Coronary artery (tissue), 2 donors: Measurements from ENCODE around the gene LRRN2.
A peak's percentile ranks its signal among the peaks of the same experiment; 100 is the strongest.

ENCODE experiments used
- DNase-seq: peaks from one replicate; pipeline ENCODE4 v3.0.0-alpha.2; 2017; ENCODE audit warnings: low spot score
- H3K27ac ChIP-seq, 2 donors: fragments of 200-600 bp; sonication (generic); one replicate each; pipeline ENCODE4 v1.5.1; 2016 to 2019
- H3K4me3 ChIP-seq: fragments of 200-600 bp; sonication (generic); 2 replicates; pipeline ENCODE4 v1.5.1; 2016; ENCODE audit warnings: mild to moderate bottlenecking, moderate library complexity
- TF ChIP-seq, protein P1 (sequence below): fragments of 200-600 bp; sonication (generic); IDR thresholded peaks from one replicate; pipeline ENCODE4 v1.5.1; 2019; ENCODE audit warnings: antibody characterized with exemption

Gene LRRN2

DNA sequence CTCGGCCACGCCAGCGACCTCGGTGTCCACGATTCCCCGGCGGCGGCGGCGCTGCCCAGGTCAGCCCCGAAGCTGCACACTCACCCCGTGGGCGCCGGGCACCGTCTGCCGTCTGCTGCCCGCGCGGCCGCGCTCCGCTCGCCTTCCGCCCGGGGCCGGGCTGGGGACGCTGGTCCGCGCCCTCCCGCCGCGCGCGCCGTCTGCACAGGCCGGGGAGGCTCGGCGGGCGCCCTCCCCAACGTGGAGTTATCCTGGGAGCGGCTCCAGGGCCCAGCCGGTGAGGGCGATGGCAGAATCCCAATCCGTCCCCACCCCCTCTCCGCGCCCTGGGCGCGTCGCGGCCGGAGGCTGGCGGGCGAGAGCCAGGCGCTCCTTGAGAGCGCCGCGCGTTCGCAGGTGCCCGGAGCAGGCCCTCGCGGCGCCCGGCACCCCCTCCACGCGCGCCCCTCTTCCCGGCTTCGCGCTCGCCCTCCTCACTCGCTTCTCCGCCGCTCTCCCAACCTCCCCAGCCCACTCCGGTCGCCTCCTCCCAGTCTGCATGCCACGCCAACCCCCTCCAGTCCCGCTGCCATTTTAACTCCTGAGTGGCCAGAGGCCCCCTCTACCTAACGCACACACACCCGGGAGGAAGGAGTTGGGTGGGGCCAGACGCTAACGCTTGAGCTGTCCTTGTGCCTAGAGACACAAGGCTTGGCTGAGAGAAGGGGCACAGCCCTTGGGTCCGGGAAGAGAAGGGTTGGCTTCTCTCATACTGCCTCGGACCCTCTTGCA lies at the start of gene LRRN2:
Gene LRRN2 (minus strand): TSS at position 503 of the 771 bp plus-strand sequence. CDS start 65,746 bp downstream, outside the sequence.
- peak within 1 kb of the TSS; percentile 74 for H3K4me3 ChIP-seq
- DNase-seq: no peak
- H3K27ac ChIP-seq: no peak within 1 kb of the TSS
- TF ChIP-seq, protein P1, sequence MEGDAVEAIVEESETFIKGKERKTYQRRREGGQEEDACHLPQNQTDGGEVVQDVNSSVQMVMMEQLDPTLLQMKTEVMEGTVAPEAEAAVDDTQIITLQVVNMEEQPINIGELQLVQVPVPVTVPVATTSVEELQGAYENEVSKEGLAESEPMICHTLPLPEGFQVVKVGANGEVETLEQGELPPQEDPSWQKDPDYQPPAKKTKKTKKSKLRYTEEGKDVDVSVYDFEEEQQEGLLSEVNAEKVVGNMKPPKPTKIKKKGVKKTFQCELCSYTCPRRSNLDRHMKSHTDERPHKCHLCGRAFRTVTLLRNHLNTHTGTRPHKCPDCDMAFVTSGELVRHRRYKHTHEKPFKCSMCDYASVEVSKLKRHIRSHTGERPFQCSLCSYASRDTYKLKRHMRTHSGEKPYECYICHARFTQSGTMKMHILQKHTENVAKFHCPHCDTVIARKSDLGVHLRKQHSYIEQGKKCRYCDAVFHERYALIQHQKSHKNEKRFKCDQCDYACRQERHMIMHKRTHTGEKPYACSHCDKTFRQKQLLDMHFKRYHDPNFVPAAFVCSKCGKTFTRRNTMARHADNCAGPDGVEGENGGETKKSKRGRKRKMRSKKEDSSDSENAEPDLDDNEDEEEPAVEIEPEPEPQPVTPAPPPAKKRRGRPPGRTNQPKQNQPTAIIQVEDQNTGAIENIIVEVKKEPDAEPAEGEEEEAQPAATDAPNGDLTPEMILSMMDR: no peak

DNA sequence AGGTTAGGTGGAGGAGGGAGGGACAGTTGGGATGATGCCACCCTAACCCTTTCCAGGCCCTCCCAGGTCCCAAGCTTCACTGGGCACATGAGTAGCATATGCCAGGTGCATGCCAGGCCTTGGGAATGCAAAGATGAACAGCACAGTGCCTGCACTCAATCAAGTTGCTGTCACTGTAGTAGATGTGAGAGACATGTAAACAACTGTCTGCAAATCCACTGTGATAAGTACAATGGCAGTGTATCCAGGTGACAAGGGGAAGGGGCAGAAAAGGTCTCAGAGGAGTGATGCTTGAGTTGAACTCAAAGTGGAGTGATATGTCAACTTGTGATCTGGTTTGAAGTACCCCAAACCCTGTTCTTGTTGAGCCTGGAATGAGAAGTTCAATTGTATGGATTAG lies 49.5 kb upstream of the LRRN2 start:
- H3K27ac ChIP-seq: no peak overlapping the region
- TF ChIP-seq, protein P1: no peak
- no peak overlapping the region for H3K4me3 ChIP-seq
- no peak for DNase-seq

DNA sequence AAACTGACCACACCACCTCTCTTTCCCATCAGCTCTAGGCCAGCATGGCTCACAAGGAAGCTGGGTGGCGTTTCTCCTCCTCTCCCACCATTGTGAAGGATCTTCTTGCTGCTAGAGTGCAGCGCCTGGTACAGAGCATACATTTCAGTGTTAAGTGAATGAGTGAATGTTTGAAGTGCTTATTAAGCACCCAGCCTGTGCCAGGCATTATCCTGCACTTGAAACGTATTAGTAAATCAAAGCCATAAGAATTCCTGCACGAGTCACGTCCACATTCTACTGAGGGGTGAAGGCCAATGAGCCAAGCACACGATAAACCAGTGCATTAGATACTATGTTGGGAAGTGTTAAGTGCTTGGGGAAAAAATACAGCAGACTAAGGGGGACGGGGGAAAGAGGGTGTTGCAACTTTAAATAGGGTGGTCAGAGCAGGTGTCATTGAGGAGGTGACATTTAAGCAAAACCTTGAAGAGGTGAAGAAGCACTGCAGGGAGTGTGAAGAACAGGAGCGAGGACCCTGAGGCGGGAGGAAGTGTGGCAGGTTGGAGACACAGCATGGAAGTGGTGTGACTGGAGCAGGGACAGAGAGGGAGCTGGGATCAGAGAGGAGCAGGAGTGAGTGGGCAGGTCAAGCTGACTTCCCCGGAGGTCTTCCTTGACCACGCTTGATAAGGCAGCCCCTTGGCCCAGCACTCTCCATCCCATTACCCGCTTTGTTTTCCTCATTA lies 48.5 kb upstream of the LRRN2 start:
- DNase-seq: no peak

DNA sequence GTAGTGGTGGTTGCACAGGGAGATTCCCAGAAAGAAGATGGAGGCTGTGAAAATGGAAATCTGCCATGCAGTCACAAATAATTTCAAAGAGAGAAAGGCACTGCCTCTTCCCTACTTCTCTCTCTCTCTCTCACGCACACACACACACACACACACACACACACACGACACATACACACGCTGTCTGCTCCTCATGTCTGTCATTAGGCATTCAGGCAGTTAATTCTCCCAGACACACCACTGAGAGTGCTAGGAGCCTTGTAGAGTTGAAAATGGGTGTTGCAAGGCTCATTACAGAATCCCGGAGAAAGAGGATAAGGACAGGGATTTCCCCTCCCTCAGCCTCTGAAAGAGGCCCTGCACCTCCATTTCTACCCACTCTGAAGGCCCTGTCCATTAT lies 47.8 kb upstream of the LRRN2 start:
- no peak for DNase-seq
- no peak overlapping the region for H3K4me3 ChIP-seq
- TF ChIP-seq, protein P1: no peak
- H3K27ac ChIP-seq: no peak overlapping the region

More for the DNA sequence above, 48.5 kb upstream of the LRRN2 start:
- Histone ChIP-seq H3K4me3 (no peak overlapping the region), H3K27ac (no peak overlapping the region)
- TF ChIP-seq, protein P1: no peak

- TF ChIP-seq, protein P1: no peak
- H3K4me3 ChIP-seq: no peak overlapping the region
- DNase-seq: no peak
- H3K27ac ChIP-seq: no peak overlapping the region
These were observed 46.5 kb upstream of the LRRN2 start for GRCh38 chr1:204731985-204732575.

GRCh38 chr1:204731509-204731908 lies 46.0 kb upstream of the LRRN2 start:
- no peak overlapping the region for H3K27ac ChIP-seq
- no peak overlapping the region for H3K4me3 ChIP-seq
- DNase-seq: no peak
- TF ChIP-seq, protein P1: no peak
